Activated T-cell treated with anti-CD3 and anti-CD28 coated beads, Interleukin-2, amount 50 U/mL, for 72 hours (primary cell): ENCODE results near the gene C1QTNF6. TPM values are rescaled to one million over a fixed set of nuclear protein-coding genes. Genes with fewer than 3 reads are reported as not detected.
A peak's percentile ranks its signal among the peaks of the same experiment; 100 is the strongest.

Experiments used
- ATAC-seq, 2 donors: fragments of 150-1000 bp; cut with Tn5 transposase; replicated peaks in 1 of 2; 2 replicates each; pipeline ENCODE4 v1.10.0; 2021; ENCODE audit warnings: moderate library complexity in 2 of 2, mild to moderate bottlenecking in 1 of 2
- DNase-seq, 2 donors: peaks; one replicate each; pipeline ENCODE4 v3.0.0; 2021 to 2022; ENCODE audit warnings: mixed read lengths in 1 of 2
- H3K27ac Mint-ChIP-seq: one replicate; pipeline ENCODE4 v1.8.0; 2022; ENCODE audit warnings: mild to moderate bottlenecking, moderate library complexity, mixed read lengths
- H3K27me3 Mint-ChIP-seq: one replicate; pipeline ENCODE4 v1.8.0; 2022; ENCODE audit warnings: low read depth, mixed read lengths
- H3K36me3 Mint-ChIP-seq, 2 donors: one replicate each; pipeline ENCODE4 v1.8.0; 2022; ENCODE audit warnings: mixed read lengths in 2 of 2, mild to moderate bottlenecking in 1 of 2; ENCODE audit not compliant: insufficient read depth in 2 of 2
- H3K4me1 Mint-ChIP-seq: one replicate; pipeline ENCODE4 v1.8.0; 2022; ENCODE audit warnings: low read depth, mixed read lengths
- H3K4me3 Mint-ChIP-seq, 2 donors: one replicate each; pipeline ENCODE4 v1.8.0; 2022; ENCODE audit warnings: mild to moderate bottlenecking in 2 of 2, mixed read lengths in 2 of 2, moderate library complexity in 2 of 2
- H3K9me3 Mint-ChIP-seq, 2 donors: one replicate each; pipeline ENCODE4 v1.8.0; 2022; ENCODE audit warnings: mixed read lengths in 2 of 2
- total RNA-seq, 2 donors: library from RNA; stranded (reverse); gene quantifications; one replicate each; pipeline ENCODE4 v1.2.3, GENCODE V29; 2022

Gene C1QTNF6
- total RNA-seq, 2 donors from 2014 or later: 22.7 to 30.0 TPM

- DNase-seq (peak; percentile 100), ATAC-seq (peak; percentile 94 to 95)
- Mint-ChIP-seq H3K9me3 (no peaks in the 10 kb centered on the region), H3K4me3 (peak overlapping the region; percentile 83 to 91), H3K27me3 (no peaks in the 10 kb centered on the region), H3K36me3 (peaks cover 0 to 6% of the 10 kb centered on the region in 2 donors), H3K27ac (peak overlapping the region; percentile 78), H3K4me1 (peaks cover 58% of the 10 kb centered on the region)
These were observed 11.2 kb upstream of the C1QTNF6 start for GRCh38 chr22:37199103-37199759.

- Mint-ChIP-seq H3K4me3 (peak overlapping the region; percentile 83 to 91), H3K27ac (peak overlapping the region; percentile 89), H3K36me3 (peaks cover 0 to 6% of the 10 kb centered on the region in 2 donors), H3K27me3 (no peaks in the 10 kb centered on the region), H3K9me3 (no peaks in the 10 kb centered on the region), H3K4me1 (peaks cover 66% of the 10 kb centered on the region)
- peak; percentile 91 to 96 for DNase-seq
- peak; percentile 39 to 48 for ATAC-seq
These were observed 10.4 kb upstream of the C1QTNF6 start for GRCh38 chr22:37198258-37199102.

- Mint-ChIP-seq H3K4me3 (peak overlapping the region; percentile 83 to 91), H3K27ac (peak overlapping the region; percentile 89), H3K27me3 (no peaks in the 10 kb centered on the region), H3K9me3 (no peaks in the 10 kb centered on the region), H3K36me3 (peaks cover 0 to 9% of the 10 kb centered on the region in 2 donors), H3K4me1 (peaks cover 74% of the 10 kb centered on the region)
- ATAC-seq (no peak), DNase-seq (no peak)
These were observed 9.6 kb upstream of the C1QTNF6 start for GRCh38 chr22:37197451-37198257.

- ATAC-seq: no peak
- Mint-ChIP-seq H3K36me3 (peaks cover 0 to 9% of the 10 kb centered on the region in 2 donors), H3K4me1 (peaks cover 75% of the 10 kb centered on the region), H3K9me3 (no peaks in the 10 kb centered on the region), H3K27me3 (no peaks in the 10 kb centered on the region), H3K4me3 (peak overlapping the region in 1 of 2 donors; percentile 27), H3K27ac (no peak overlapping the region)
- no peak for DNase-seq
These were observed 8.7 kb upstream of the C1QTNF6 start for GRCh38 chr22:37196539-37197450.

- ATAC-seq (no peak), DNase-seq (no peak)
- Mint-ChIP-seq H3K4me1 (peaks cover 66% of the 10 kb centered on the region), H3K36me3 (peaks cover 0 to 9% of the 10 kb centered on the region in 2 donors), H3K27me3 (no peaks in the 10 kb centered on the region), H3K4me3 (no peak overlapping the region), H3K27ac (no peak overlapping the region), H3K9me3 (no peaks in the 10 kb centered on the region)
These were observed 7.9 kb upstream of the C1QTNF6 start for GRCh38 chr22:37195921-37196320.

- Mint-ChIP-seq H3K27ac (peak overlapping the region; percentile 67), H3K9me3 (no peaks in the 10 kb centered on the region), H3K4me1 (peaks cover 56% of the 10 kb centered on the region), H3K27me3 (no peaks in the 10 kb centered on the region), H3K4me3 (peak overlapping the region in 1 of 2 donors; percentile 11), H3K36me3 (peaks cover 0 to 14% of the 10 kb centered on the region in 2 donors)
- ATAC-seq (no peak), DNase-seq (no peak)
These were observed 6.7 kb upstream of the C1QTNF6 start for GRCh38 chr22:37194750-37195149.

- peaks cover 2 to 14% of the 10 kb centered on the region in 2 donors for H3K36me3 Mint-ChIP-seq
- ATAC-seq (peak; percentile 12 to 17), DNase-seq (peak; percentile 20 to 25)
- H3K27me3 Mint-ChIP-seq: no peaks in the 10 kb centered on the region
- peak overlapping the region; percentile 54 to 64 for H3K4me3 Mint-ChIP-seq
- no peaks in the 10 kb centered on the region for H3K9me3 Mint-ChIP-seq
- H3K27ac Mint-ChIP-seq: peak overlapping the region; percentile 67
- H3K4me1 Mint-ChIP-seq: peaks cover 58% of the 10 kb centered on the region
These were observed 5.7 kb upstream of the C1QTNF6 start for GRCh38 chr22:37193629-37194191.

GRCh38 chr22:37192741-37193140, 4.7 kb upstream of the C1QTNF6 start:
- ATAC-seq: no peak
- H3K27me3 Mint-ChIP-seq: no peaks in the 10 kb centered on the region
- H3K36me3 Mint-ChIP-seq: peaks cover 2 to 12% of the 10 kb centered on the region in 2 donors
- no peaks in the 10 kb centered on the region for H3K9me3 Mint-ChIP-seq
- H3K4me1 Mint-ChIP-seq: peaks cover 59% of the 10 kb centered on the region
- H3K4me3 Mint-ChIP-seq: no peak overlapping the region
- H3K27ac Mint-ChIP-seq: peak overlapping the region; percentile 50
- DNase-seq: no peak

GRCh38 chr22:37192204-37192603, 4.2 kb upstream of the C1QTNF6 start:
- peaks cover 2 to 12% of the 10 kb centered on the region in 2 donors for H3K36me3 Mint-ChIP-seq
- ATAC-seq: no peak
- no peaks in the 10 kb centered on the region for H3K9me3 Mint-ChIP-seq
- no peak overlapping the region for H3K4me3 Mint-ChIP-seq
- H3K27ac Mint-ChIP-seq: no peak overlapping the region
- no peak for DNase-seq
- no peaks in the 10 kb centered on the region for H3K27me3 Mint-ChIP-seq
- H3K4me1 Mint-ChIP-seq: peaks cover 59% of the 10 kb centered on the region

- ATAC-seq (no peak), DNase-seq (no peak)
- Mint-ChIP-seq H3K36me3 (peaks cover 2 to 12% of the 10 kb centered on the region in 2 donors), H3K4me1 (peaks cover 61% of the 10 kb centered on the region), H3K9me3 (no peaks in the 10 kb centered on the region), H3K27me3 (no peaks in the 10 kb centered on the region), H3K4me3 (no peak overlapping the region), H3K27ac (no peak overlapping the region)
These were observed 2.3 kb upstream of the C1QTNF6 start for GRCh38 chr22:37190262-37190780.

GRCh38 chr22:37188901-37189466, 937 bp upstream of the C1QTNF6 start:
- Mint-ChIP-seq H3K4me1 (peaks cover 51% of the 10 kb centered on the region), H3K4me3 (no peak overlapping the region), H3K9me3 (no peaks in the 10 kb centered on the region), H3K27ac (peak overlapping the region; percentile 70), H3K27me3 (no peaks in the 10 kb centered on the region), H3K36me3 (peaks cover 2 to 8% of the 10 kb centered on the region in 2 donors)
- ATAC-seq (no peak), DNase-seq (no peak)
